HepG2 (cell line): ENCODE data around the gene CSN3. TPM values are rescaled to one million over a fixed set of nuclear protein-coding genes. Genes with fewer than 3 reads are reported as not detected.

Experiments used
- CEBPG ChIP-seq: IDR thresholded peaks from 2 replicates; pipeline ENCODE4 v1.6.1; 2016
- E2F2 ChIP-seq: sonication (generic); formaldehyde crosslinking; IDR thresholded peaks from 2 replicates; pipeline ENCODE4 v1.4.0; 2020; ENCODE audit warnings: missing genetic modification reagents, borderline replicate concordance
- GRHL1 ChIP-seq: sonication (generic); formaldehyde crosslinking; conservative IDR thresholded peaks from 2 replicates; pipeline ENCODE4 v1.8.0; 2022; ENCODE audit warnings: missing genetic modification reagents
- HNRNPLL ChIP-seq: fragments of 200-400 bp; formaldehyde crosslinking; IDR thresholded peaks from 2 replicates; pipeline ENCODE4 v1.6.1; 2017; ENCODE audit warnings: mild to moderate bottlenecking, low read depth, low read length; ENCODE audit not compliant: poor library complexity, severe bottlenecking
- HOMEZ ChIP-seq: IDR thresholded peaks from 2 replicates; pipeline ENCODE4 v1.6.1; 2016; ENCODE audit warnings: low read depth
- KLF12 ChIP-seq: sonication (generic); formaldehyde crosslinking; IDR thresholded peaks from 2 replicates; pipeline ENCODE4 v1.4.0; 2020; ENCODE audit warnings: missing genetic modification reagents, borderline replicate concordance
- KLF9 ChIP-seq: IDR thresholded peaks from 2 replicates; pipeline ENCODE4 v1.6.1; 2016; ENCODE audit warnings: low read depth
- PLSCR1 ChIP-seq: sonication (generic); formaldehyde crosslinking; IDR thresholded peaks from 2 replicates; pipeline ENCODE4 v1.5.0; 2020; ENCODE audit warnings: missing genetic modification reagents, mild to moderate bottlenecking, borderline replicate concordance
- SOX6 ChIP-seq, 2 experiments: fragments of 450-650 bp in 1 of 2; sonication (generic) in 1 of 2; formaldehyde crosslinking in 1 of 2; IDR thresholded peaks; 2 replicates each; pipeline versions ENCODE4 v1.4.0 to v1.6.1; 2017 to 2020; ENCODE audit warnings: antibody characterized with exemption in 1 of 2, mild to moderate bottlenecking in 1 of 2, missing genetic modification reagents in 1 of 2
- STAT6 ChIP-seq: sonication (generic); formaldehyde crosslinking; IDR thresholded peaks from 2 replicates; pipeline ENCODE4 v1.4.0; 2020; ENCODE audit warnings: missing genetic modification reagents, mild to moderate bottlenecking, borderline replicate concordance
- ZBTB4 ChIP-seq: sonication (generic); formaldehyde crosslinking; IDR thresholded peaks from 2 replicates; pipeline ENCODE4 v1.4.0; 2020; ENCODE audit warnings: missing genetic modification reagents, mild to moderate bottlenecking, borderline replicate concordance
- ZNF225 ChIP-seq: sonication (generic); formaldehyde crosslinking; IDR thresholded peaks from 2 replicates; pipeline ENCODE4 v1.4.0; 2020; ENCODE audit warnings: mild to moderate bottlenecking, missing genetic modification reagents
- ZNF512 ChIP-seq: sonication (generic); formaldehyde crosslinking; IDR thresholded peaks from 2 replicates; pipeline ENCODE4 v1.4.0; 2020; ENCODE audit warnings: mild to moderate bottlenecking, missing genetic modification reagents
- ZNF556 ChIP-seq: sonication (generic); formaldehyde crosslinking; IDR thresholded peaks from 2 replicates; pipeline ENCODE4 v1.4.0; 2020; ENCODE audit warnings: mild to moderate bottlenecking, missing genetic modification reagents, borderline replicate concordance
- ZNF619 ChIP-seq: sonication (generic); formaldehyde crosslinking; IDR thresholded peaks from 2 replicates; pipeline ENCODE4 v1.4.0; 2020; ENCODE audit warnings: mild to moderate bottlenecking, missing genetic modification reagents
- ZNF850 ChIP-seq: sonication (generic); formaldehyde crosslinking; conservative IDR thresholded peaks from 2 replicates; pipeline ENCODE4 v1.9.0; 2021; ENCODE audit warnings: mild to moderate bottlenecking, missing genetic modification reagents
- polyA plus RNA-seq, 8 experiments: library from polyadenylated mRNA; depleted of rRNA in 3 of 8; stranded (reverse) in 7 of 8; unstranded in 1 of 8; fragments of >200 nt; fragmentation: Illumina TruSeq in 4 of 8; extraction: Trizol in 4 of 8; gene quantifications; 2 replicates each; pipeline versions ENCODE4 v1.2.1 to v1.2.3, GENCODE V29; 2011 to 2016; ENCODE audit warnings: low read depth in 4 of 8, missing spikeins in 1 of 8, mixed read lengths in 1 of 8; ENCODE audit not compliant: insufficient read depth in 1 of 8
- total RNA-seq, 5 experiments: library from RNA; depleted of rRNA; stranded (reverse); fragments of >200 nt; fragmentation: Illumina TruSeq; extraction: Trizol; gene quantifications; 2 replicates each; pipeline ENCODE4 v1.2.3, GENCODE V29; 2016; ENCODE audit warnings: low read depth in 1 of 5

Gene CSN3
- total and polyA plus RNA-seq, 2 of the 13 experiments (the other 11 are each of a cell fraction or from before 2014, with no cell fraction given): not detected

- TF ChIP-seq ZBTB4: no peak
- TF ChIP-seq HNRNPLL: no peak
- TF ChIP-seq ZNF225 (CRISPR knock-in tag): no peak
- TF ChIP-seq E2F2 (CRISPR knock-in tag): no peak
- no peak for TF ChIP-seq PLSCR1 (CRISPR knock-in tag)
- TF ChIP-seq ZNF512 (CRISPR knock-in tag): no peak
- TF ChIP-seq KLF12 (CRISPR knock-in tag): no peak
- TF ChIP-seq STAT6 (CRISPR knock-in tag): no peak
- TF ChIP-seq CEBPG: 0 out of 2 replicates have a peak, but pooled peaks have one; percentile 14
- peak; percentile 82; the same call in 1 of the 2 replicates for TF ChIP-seq HOMEZ (CRISPR knock-in tag)
- no peak for TF ChIP-seq ZNF619 (CRISPR knock-in tag)
- TF ChIP-seq SOX6 (IDR thresholded peaks at IDR 0.05): no peak
- peak; percentile 65; the same call in 1 of the 2 replicates for TF ChIP-seq SOX6 (CRISPR knock-in tag; IDR thresholded peaks at IDR 0.05)
- no peak for TF ChIP-seq ZNF850 (CRISPR knock-in tag)
- no peak for TF ChIP-seq ZNF556 (CRISPR knock-in tag)
- no peak for TF ChIP-seq GRHL1
- no peak for TF ChIP-seq KLF9 (CRISPR knock-in tag)
These were observed 38.8 kb upstream of the CSN3 start (continued) for GRCh38 chr4:70203601-70204000.
